Liver (tissue), 9 donors: ENCODE data around the gene RPS14. TPM values are rescaled to one million over a fixed set of nuclear protein-coding genes. Genes with fewer than 3 reads are reported as not detected.

Source experiments
- DNase-seq: peaks from one replicate; pipeline ENCODE4 v3.0.0-alpha.2; 2017; ENCODE audit warnings: low spot score
- H3K27ac ChIP-seq, 2 donors: one replicate each; pipeline ENCODE4 v1.7.0; 2013; ENCODE audit warnings: inconsistent platforms in 2 of 2, low read length in 2 of 2, control low read depth in 1 of 2, low read depth in 1 of 2, mild to moderate bottlenecking in 1 of 2
- H3K27me3 ChIP-seq, 4 donors: one replicate each; pipeline versions ENCODE4 v1.6.1 to v1.7.0; 2013; ENCODE audit warnings: low read length in 3 of 4, inconsistent platforms in 1 of 4, mild to moderate bottlenecking in 1 of 4, moderate library complexity in 1 of 4; ENCODE audit not compliant: control insufficient read depth in 4 of 4, insufficient read depth in 4 of 4
- H3K36me3 ChIP-seq, 4 donors: one replicate each; pipeline versions ENCODE4 v1.6.1 to v1.7.0; 2013; ENCODE audit warnings: low read length in 3 of 4, mild to moderate bottlenecking in 3 of 4, low read depth in 1 of 4, moderate library complexity in 1 of 4; ENCODE audit not compliant: control insufficient read depth in 4 of 4, insufficient read depth in 3 of 4
- H3K4me1 ChIP-seq, 4 donors: one replicate each; pipeline versions ENCODE4 v1.6.1 to v1.7.0; 2013; ENCODE audit warnings: low read length in 3 of 4, mild to moderate bottlenecking in 3 of 4, moderate library complexity in 1 of 4; ENCODE audit not compliant: control insufficient read depth in 4 of 4, insufficient read depth in 4 of 4
- H3K4me3 ChIP-seq, 3 donors: one replicate each; pipeline versions ENCODE4 v1.6.1 to v1.7.0; 2013; ENCODE audit warnings: low read length in 3 of 3, control low read depth in 1 of 3, low read depth in 1 of 3, mild to moderate bottlenecking in 1 of 3
- H3K9ac ChIP-seq, 2 donors: one replicate each; pipeline ENCODE4 v1.7.0; 2013; ENCODE audit warnings: low read length in 2 of 2, mild to moderate bottlenecking in 2 of 2, moderate library complexity in 2 of 2, control low read depth in 1 of 2, low read depth in 1 of 2
- H3K9me3 ChIP-seq, 4 donors: one replicate each; pipeline versions ENCODE4 v1.6.1 to v1.7.0; 2013; ENCODE audit warnings: low read length in 3 of 4; ENCODE audit not compliant: control insufficient read depth in 4 of 4
- EGR1 ChIP-seq, 2 donors: IDR thresholded peaks; 2 replicates each; pipeline ENCODE4 v1.6.1; 2016 to 2018; ENCODE audit warnings: antibody characterized with exemption in 2 of 2, low read depth in 2 of 2
- FOXA1 ChIP-seq: IDR thresholded peaks from 2 replicates; pipeline ENCODE4 v1.6.1; 2016; ENCODE audit warnings: antibody characterized with exemption
- FOXA2 ChIP-seq: IDR thresholded peaks from 2 replicates; pipeline ENCODE4 v1.6.1; 2016; ENCODE audit warnings: antibody characterized with exemption
- GABPA ChIP-seq, 2 donors: IDR thresholded peaks in 1 of 2; conservative IDR thresholded peaks in 1 of 2; 2 replicates each; pipeline ENCODE4 v1.6.1; 2016; ENCODE audit warnings: antibody characterized with exemption in 2 of 2, mild to moderate bottlenecking in 1 of 2, moderate library complexity in 1 of 2
- HNF4A ChIP-seq, 2 donors: conservative IDR thresholded peaks; 2 replicates each; pipeline ENCODE4 v1.6.1; 2016; ENCODE audit warnings: antibody characterized with exemption in 2 of 2, mild to moderate bottlenecking in 2 of 2
- HNF4G ChIP-seq: IDR thresholded peaks from 2 replicates; pipeline ENCODE4 v1.6.1; 2016; ENCODE audit warnings: antibody characterized with exemption
- JUND ChIP-seq, 2 donors: IDR thresholded peaks; 2 replicates each; pipeline ENCODE4 v1.6.1; 2016; ENCODE audit warnings: antibody characterized with exemption in 2 of 2
- NR2F2 ChIP-seq: IDR thresholded peaks from 2 replicates; pipeline ENCODE4 v1.6.1; 2016; ENCODE audit warnings: antibody characterized with exemption
- RAD21 ChIP-seq, 2 donors: IDR thresholded peaks; 2 replicates each; pipeline ENCODE4 v1.6.1; 2016; ENCODE audit warnings: antibody characterized with exemption in 2 of 2, mild to moderate bottlenecking in 2 of 2
- REST ChIP-seq: IDR thresholded peaks from 2 replicates; pipeline ENCODE4 v1.6.1; 2016; ENCODE audit warnings: antibody characterized with exemption, mild to moderate bottlenecking
- RXRA ChIP-seq, 2 donors: IDR thresholded peaks; 2 replicates each; pipeline ENCODE4 v1.6.1; 2017 to 2018; ENCODE audit warnings: antibody characterized with exemption in 2 of 2, mild to moderate bottlenecking in 1 of 2
- SP1 ChIP-seq: IDR thresholded peaks from 2 replicates; pipeline ENCODE4 v1.6.1; 2018; ENCODE audit warnings: antibody characterized with exemption, mild to moderate bottlenecking
- TAF1 ChIP-seq: conservative IDR thresholded peaks from 2 replicates; pipeline ENCODE4 v1.6.1; 2016; ENCODE audit warnings: antibody characterized with exemption, mild to moderate bottlenecking
- YY1 ChIP-seq: IDR thresholded peaks from 2 replicates; pipeline ENCODE4 v1.6.1; 2016; ENCODE audit warnings: antibody characterized with exemption, mild to moderate bottlenecking
- ZBTB33 ChIP-seq: IDR thresholded peaks from 2 replicates; pipeline ENCODE4 v1.6.1; 2016; ENCODE audit warnings: antibody characterized with exemption
- WGBS: extraction: QIAGEN DNeasy Blood & Tissue Kit; methylation state at CpG from one replicate; pipeline ENCODE4 v1.1.7; 2013; 5-methylcytosine and 5-hydroxymethylcytosine counted together
- polyA plus RNA-seq, 2 donors: library from polyadenylated mRNA; stranded (reverse) in 1 of 2; unstranded in 1 of 2; fragments of 200-250 nt in 1 of 2; fragments of >200 nt in 1 of 2; fragmentation: Nextera tagmentation in 1 of 2; extraction: Ambion mirVana in 1 of 2; gene quantifications; one replicate each; pipeline versions ENCODE4 v1.2.1 to v1.2.3, GENCODE V29; 2013 to 2015
- total RNA-seq, 2 donors: library from RNA; depleted of rRNA; stranded (reverse); fragments of >200 nt; gene quantifications; one replicate each; pipeline ENCODE4 v1.2.3, GENCODE V29; 2014
- TF ChIP-seq, protein P1 (sequence below): IDR thresholded peaks from 2 replicates; pipeline ENCODE4 v1.6.1; 2016; ENCODE audit warnings: antibody characterized with exemption
- TF ChIP-seq, protein P2 (sequence below): fragments of 150-350 bp; IDR thresholded peaks from 2 replicates; pipeline ENCODE4 v1.5.1; 2017; ENCODE audit warnings: improper control_type of control experiment, low read depth, low read length; ENCODE audit not compliant: missing input control
- TF ChIP-seq, protein P3 (sequence below): IDR thresholded peaks from 2 replicates; pipeline ENCODE4 v1.6.1; 2016; ENCODE audit warnings: antibody characterized with exemption
- donor health status: healthy.
- donor health status: healthy.
- donor health status: healthy.
- donor health status: healthy.
- donor health status: healthy.

RPS14 gene
- total and polyA plus RNA-seq, 4 donors: 609 to 956 (median 885) TPM

- peak overlapping the region; percentile 76 to 92 (median 81) for H3K4me3 ChIP-seq
- no peaks in the 10 kb centered on the region for H3K9me3 ChIP-seq
- H3K36me3 ChIP-seq: peaks cover 4 to 18% (median 8%) of the 10 kb centered on the region in 4 donors
- H3K9ac ChIP-seq: peak overlapping the region; percentile 62 to 82
- H3K4me1 ChIP-seq: peaks cover 17 to 61% (median 53%) of the 10 kb centered on the region in 4 donors
- no peaks in the 10 kb centered on the region for H3K27me3 ChIP-seq
- WGBS: 19% methylated on average over 10 of the region's 10 CpGs
- H3K27ac ChIP-seq: peak overlapping the region; percentile 98 to 99
- no peak for DNase-seq
- TF ChIP-seq, protein P1, sequence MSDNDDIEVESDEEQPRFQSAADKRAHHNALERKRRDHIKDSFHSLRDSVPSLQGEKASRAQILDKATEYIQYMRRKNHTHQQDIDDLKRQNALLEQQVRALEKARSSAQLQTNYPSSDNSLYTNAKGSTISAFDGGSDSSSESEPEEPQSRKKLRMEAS: peak; percentile 45
- no peak for TF ChIP-seq NR2F2
- TF ChIP-seq, protein P2, sequence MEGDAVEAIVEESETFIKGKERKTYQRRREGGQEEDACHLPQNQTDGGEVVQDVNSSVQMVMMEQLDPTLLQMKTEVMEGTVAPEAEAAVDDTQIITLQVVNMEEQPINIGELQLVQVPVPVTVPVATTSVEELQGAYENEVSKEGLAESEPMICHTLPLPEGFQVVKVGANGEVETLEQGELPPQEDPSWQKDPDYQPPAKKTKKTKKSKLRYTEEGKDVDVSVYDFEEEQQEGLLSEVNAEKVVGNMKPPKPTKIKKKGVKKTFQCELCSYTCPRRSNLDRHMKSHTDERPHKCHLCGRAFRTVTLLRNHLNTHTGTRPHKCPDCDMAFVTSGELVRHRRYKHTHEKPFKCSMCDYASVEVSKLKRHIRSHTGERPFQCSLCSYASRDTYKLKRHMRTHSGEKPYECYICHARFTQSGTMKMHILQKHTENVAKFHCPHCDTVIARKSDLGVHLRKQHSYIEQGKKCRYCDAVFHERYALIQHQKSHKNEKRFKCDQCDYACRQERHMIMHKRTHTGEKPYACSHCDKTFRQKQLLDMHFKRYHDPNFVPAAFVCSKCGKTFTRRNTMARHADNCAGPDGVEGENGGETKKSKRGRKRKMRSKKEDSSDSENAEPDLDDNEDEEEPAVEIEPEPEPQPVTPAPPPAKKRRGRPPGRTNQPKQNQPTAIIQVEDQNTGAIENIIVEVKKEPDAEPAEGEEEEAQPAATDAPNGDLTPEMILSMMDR: peak; percentile 23
- TF ChIP-seq ZBTB33: no peak
- peak; percentile 81 for TF ChIP-seq FOXA1
- TF ChIP-seq TAF1: peak; percentile 52
- peak; percentile 72 to 86 for TF ChIP-seq RXRA (IDR thresholded peaks at IDR 0.05)
- no peak for TF ChIP-seq EGR1 (IDR thresholded peaks at IDR 0.05; ENCODE audit: low read depth in 2 of 2)
- peak; percentile 72 to 82 for TF ChIP-seq HNF4A (conservative IDR thresholded peaks at IDR 0.05)
- TF ChIP-seq JUND (IDR thresholded peaks at IDR 0.05): peak in 1 of 2 donors; percentile 63
- peak; percentile 89 for TF ChIP-seq FOXA2
- no peak for TF ChIP-seq GABPA (IDR thresholded peaks at IDR 0.05 in 1 of 2, conservative IDR thresholded peaks at IDR 0.05 in 1 of 2)
- peak; percentile 87 for TF ChIP-seq YY1
- TF ChIP-seq, protein P3, sequence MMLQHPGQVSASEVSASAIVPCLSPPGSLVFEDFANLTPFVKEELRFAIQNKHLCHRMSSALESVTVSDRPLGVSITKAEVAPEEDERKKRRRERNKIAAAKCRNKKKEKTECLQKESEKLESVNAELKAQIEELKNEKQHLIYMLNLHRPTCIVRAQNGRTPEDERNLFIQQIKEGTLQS: no peak
- peak; percentile 61 to 71 for TF ChIP-seq RAD21 (IDR thresholded peaks at IDR 0.05)
- TF ChIP-seq REST: peak; percentile 69
- no peak for TF ChIP-seq HNF4G
- TF ChIP-seq SP1: peak; percentile 68
Measured at GRCh38 chr5:150487199-150488061, 37.9 kb upstream of the RPS14 start.
